NCI-H345 (cell line): ENCODE data around the gene KSR2.

ENCODE experiments used
- DNase-seq: peaks from one replicate; lab custom pipeline; 2025; lab: John Stamatoyannopoulos, UW

The KSR2 gene

GRCh38 chr12:117525766-117526165 lies 443.0 kb downstream of the KSR2 start:
- no peak for DNase-seq

GRCh38 chr12:117524806-117525205 lies 444.0 kb downstream of the KSR2 start:
- DNase-seq: no peak

GRCh38 chr12:117523971-117524370 lies 444.8 kb downstream of the KSR2 start:
- no peak for DNase-seq

- DNase-seq: no peak
Measured at GRCh38 chr12:117522559-117522958, 446.2 kb downstream of the KSR2 start.

DNA sequence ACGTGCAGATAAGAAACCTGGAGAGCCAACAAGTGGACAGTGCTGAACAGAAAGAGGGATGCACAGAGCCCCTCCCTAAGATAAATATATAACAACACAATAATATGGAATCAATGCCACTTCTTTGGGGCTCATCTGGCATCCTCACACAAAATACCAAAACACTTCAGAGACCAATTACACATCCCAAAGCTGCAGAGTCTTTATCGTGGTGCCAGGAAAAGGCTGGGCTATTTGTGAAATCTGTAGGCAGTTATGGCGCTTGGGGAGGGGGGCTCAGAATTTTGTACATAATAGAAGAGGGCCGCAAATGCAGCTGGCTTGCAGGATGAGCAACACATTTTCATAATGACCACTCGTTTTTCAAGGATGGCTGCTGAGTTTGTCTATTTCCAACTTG lies 446.9 kb downstream of the KSR2 start:
- peak; percentile 7 for DNase-seq

DNA sequence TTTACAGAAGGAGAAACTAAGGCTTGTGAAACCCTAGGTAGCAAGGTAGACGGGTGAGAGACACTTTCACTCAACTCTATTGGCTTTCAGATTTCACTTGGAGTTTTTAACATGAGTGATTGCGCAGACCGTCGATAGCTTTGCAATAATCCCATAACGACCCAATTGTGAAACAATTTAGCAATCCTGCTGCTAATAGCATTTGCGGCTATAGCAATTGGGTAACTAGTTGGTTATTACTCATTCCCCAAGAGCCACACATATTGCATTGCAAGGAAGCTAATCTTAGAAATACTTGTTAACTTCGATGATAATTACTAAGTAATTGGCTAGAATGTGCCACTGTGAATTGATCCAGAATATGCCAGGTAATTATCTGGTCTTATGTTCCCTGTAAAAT lies 447.4 kb downstream of the KSR2 start:
- DNase-seq: no peak

DNA sequence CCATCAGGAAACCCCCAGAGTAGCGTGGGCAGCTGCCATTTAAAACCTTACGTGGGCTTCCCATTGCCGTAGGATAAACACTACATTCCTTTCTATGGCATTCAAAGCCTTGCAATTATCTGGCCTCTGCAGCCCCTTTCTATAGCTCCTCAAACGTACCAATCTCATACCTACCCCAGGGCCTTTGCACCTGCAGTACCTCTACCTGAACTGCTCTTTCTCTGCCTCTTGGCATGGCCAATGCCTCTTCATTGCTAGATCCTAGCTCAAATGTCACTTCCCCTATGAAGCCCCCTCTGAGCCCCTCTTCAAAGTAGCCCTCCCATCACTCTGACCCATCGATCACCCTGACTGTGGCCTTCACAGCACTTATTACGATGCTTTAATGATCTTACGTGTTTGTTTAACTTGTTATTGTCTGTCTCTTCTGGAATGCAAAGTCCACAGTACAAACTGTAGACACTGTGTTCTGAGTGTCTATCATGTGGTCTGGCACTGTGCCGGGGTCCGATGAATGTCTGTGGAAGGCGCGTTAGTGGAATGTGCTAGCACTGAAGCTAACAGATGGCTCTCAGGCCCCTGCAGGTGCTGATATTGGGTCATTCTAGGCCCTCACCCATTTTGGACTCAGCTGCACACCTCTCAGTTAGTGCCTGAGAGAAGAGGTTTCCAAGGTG lies 450.1 kb downstream of the KSR2 start:
- DNase-seq: no peak

DNA sequence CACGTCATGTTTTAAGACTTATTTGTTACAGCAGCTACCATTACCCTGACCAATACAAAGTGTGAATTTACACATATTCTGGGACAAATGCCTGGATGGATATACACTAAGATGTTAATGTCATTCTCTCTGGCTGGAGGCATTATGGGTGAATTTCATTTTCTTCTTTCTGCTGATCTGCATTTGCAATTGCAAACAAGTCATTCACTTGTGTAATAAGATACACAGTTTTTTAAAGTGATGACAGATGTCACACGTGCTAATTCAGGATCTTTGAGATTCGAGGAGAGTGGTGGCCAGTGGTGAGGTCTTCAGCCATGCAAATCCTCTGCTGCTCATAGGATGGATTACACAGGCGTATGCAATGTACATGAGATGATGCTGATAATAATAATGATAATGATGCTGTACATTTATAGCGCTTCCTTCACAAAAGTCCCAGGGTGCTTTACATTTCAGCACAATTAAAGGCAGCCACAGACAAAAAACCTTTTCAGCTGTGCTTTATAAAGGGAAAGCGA lies 451.5 kb downstream of the KSR2 start:
- no peak for DNase-seq

DNA sequence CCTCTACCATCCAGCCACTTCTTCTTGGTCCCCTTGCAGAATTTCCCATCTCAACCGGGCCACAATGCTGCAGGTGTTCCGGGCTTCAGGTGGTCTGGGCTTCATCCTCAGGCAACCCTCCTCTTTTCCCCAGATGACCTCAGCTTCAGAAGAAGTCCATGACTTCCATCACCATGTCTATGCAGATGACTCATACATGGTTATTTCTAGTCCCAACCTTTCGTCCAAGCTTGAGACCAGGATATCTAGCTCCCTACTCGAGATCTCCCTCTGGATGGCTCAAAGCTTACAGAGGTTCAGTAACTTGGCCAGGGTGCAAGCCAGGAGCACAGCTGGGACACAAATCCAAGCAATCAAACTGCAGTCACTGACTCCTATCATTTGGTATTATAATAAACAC lies 452.8 kb downstream of the KSR2 start:
- DNase-seq: no peak

GRCh38 chr12:117514016-117514415 lies 454.8 kb downstream of the KSR2 start:
- DNase-seq: peak; percentile 95

GRCh38 chr12:117513353-117513752 lies 455.4 kb downstream of the KSR2 start:
- peak; percentile 26 for DNase-seq

GRCh38 chr12:117508468-117508867 lies 460.3 kb downstream of the KSR2 start:
- no peak for DNase-seq

DNA sequence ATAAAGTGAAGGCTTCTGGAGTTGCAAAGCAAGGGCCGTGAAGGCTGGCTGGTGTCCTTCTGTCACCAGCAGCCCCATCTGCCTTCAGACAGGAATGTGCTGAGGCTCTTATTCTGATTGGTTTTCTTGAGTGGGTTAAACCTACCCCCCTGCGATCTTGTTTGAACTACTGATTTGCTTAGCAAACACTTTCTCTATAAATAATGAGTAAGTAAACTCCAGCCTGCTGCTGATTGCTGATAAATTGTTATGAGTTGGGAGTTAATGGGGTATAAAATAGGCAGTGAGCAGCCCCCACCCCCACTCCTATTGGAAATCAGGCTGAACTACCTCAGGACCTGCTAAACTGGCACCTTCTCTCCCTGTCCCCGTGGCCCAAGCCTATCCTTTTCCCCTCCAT lies 461.2 kb downstream of the KSR2 start:
- DNase-seq: peak; percentile 70

DNA sequence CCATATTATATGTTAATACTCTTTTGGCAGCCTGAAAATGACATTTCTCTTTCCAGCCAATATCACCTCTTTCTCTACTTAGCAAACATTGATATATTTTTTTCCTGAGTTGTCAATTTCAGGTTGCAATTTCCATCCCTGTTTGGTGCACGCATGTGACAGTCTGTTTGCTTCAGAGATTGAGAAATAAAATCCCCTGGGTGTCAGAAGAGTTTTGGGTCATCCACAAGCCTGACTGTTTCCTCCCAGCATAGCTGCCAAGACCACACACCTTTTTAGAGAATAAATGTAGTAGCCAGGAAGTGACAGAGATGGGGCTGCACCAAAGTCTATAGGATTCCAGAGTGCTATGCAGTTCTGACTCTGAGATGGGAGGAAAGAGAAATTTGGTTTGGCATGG lies 462.5 kb downstream of the KSR2 start:
- no peak for DNase-seq

GRCh38 chr12:117502633-117503032 lies 466.2 kb downstream of the KSR2 start:
- peak; percentile 33 for DNase-seq

DNA sequence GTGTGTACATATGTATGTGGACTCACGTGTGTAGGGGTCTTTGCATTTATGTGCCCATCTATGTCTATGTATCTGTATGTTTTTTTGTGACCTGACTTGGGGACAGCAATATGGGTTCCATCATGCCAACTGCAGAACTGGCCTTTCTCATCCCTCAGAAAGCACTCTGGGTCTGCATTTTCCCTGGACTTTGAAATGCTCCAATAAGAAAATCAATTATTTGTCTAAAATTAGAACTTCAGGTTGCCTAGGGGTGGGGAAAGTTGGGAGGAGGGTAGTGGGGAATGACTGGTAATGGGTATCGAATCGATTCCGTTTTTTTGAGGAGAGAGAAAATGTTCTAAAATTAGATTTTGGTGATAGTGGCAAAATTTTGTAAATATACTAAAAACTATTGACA lies 466.6 kb downstream of the KSR2 start:
- no peak for DNase-seq

- DNase-seq: no peak
Measured at GRCh38 chr12:117501076-117501869, 467.5 kb downstream of the KSR2 start.

GRCh38 chr12:117499759-117500485 lies 468.9 kb downstream of the KSR2 start:
- no peak for DNase-seq

DNA sequence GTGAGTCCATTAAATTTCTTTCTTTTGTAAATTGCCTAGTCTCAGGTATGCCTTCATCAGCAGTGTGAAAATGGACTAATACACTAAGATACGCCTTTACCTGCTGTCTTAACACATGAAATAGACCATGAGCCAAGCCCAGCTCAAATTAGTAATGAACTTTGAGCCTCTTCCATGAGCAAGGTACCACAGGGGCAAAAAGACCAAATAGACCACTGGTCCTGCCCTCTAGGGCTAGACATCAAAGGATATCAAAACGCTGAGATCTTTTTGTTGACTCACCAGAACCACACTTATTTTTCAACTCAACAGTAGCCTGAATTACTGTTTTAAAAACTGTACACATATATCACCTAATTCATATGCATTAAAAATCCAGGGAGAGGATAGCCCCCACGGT lies 469.9 kb downstream of the KSR2 start:
- no peak for DNase-seq

GRCh38 chr12:117498256-117498655 lies 470.5 kb downstream of the KSR2 start:
- peak; percentile 45 for DNase-seq

DNA sequence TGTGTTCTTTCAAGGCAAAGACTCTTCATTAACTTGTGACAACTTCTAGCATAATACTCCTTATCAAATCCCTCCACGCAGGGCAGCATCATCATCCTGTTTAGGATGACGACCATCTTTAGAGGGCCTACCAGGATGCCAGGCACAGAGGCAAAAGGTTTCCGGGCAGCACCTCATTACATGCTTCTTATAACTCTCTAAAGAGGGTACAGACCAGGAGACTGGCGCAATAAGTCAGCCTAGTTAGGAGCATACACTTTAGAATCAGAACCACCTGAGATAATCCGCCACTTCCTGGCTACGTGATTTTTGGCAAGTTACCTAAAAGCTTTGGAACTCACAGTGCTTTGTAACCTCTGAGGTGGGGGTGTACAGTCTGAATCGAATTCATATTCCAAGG lies 471.4 kb downstream of the KSR2 start:
- no peak for DNase-seq

- peak; percentile 73 for DNase-seq
Measured at GRCh38 chr12:117494833-117495655, 473.7 kb downstream of the KSR2 start.
